Breast epithelium (tissue), 4 donors: ENCODE results near the gene TRIM27. TPM values are rescaled to one million over a fixed set of nuclear protein-coding genes. Genes with fewer than 3 reads are reported as not detected.
"Not testable (repeated sequence)": the region's sequence is repeated elsewhere in the genome, so short reads cannot be mapped to it uniquely, and the experiment has no call there.

ENCODE experiments used
- DNase-seq, 2 donors: peaks; one replicate each; pipeline ENCODE4 v3.0.0-alpha.2; 2019; ENCODE audit warnings: low spot score in 2 of 2
- H3K27ac ChIP-seq, 2 donors: fragments of 200-600 bp; sonication (generic) in 1 of 2; one replicate each; pipeline ENCODE4 v1.5.1; 2016 to 2019; ENCODE audit warnings: mild to moderate bottlenecking in 1 of 2
- H3K27me3 ChIP-seq, 2 donors: fragments of 200-600 bp; sonication (generic) in 1 of 2; one replicate each; pipeline versions ENCODE4 v1.5.1 to v1.6.0; 2017 to 2019; ENCODE audit warnings: control low read depth in 1 of 2, mild to moderate bottlenecking in 1 of 2
- H3K36me3 ChIP-seq: fragments of 200-600 bp; one replicate; pipeline ENCODE4 v1.5.1; 2019
- H3K4me1 ChIP-seq, 2 donors: fragments of 200-600 bp; sonication (generic); one replicate each; pipeline ENCODE4 v1.5.1; 2016 to 2019; ENCODE audit warnings: control low read depth in 1 of 2
- H3K4me3 ChIP-seq, 3 donors: fragments of 200-600 bp; sonication (generic); 1 replicate in 2 of 3; 2 replicates in 1 of 3; pipeline ENCODE4 v1.5.1; 2016 to 2019; ENCODE audit warnings: mild to moderate bottlenecking in 3 of 3, moderate library complexity in 2 of 3
- H3K9me3 ChIP-seq, 2 donors: fragments of 200-600 bp; sonication (generic) in 1 of 2; one replicate each; pipeline ENCODE4 v1.5.1; 2016 to 2019; ENCODE audit warnings: control low read depth in 1 of 2
- CTCF ChIP-seq, 3 donors: fragments of 450-650 bp; IDR thresholded peaks; one replicate each; pipeline ENCODE4 v1.5.1; 2016 to 2017; ENCODE audit warnings: antibody characterized with exemption in 3 of 3, mild to moderate bottlenecking in 3 of 3, moderate library complexity in 3 of 3
- POLR2A ChIP-seq: fragments of 450-650 bp; IDR thresholded peaks from one replicate; pipeline ENCODE4 v1.6.1; 2016; ENCODE audit warnings: antibody characterized with exemption, mild to moderate bottlenecking, moderate library complexity
- POLR2AphosphoS5 ChIP-seq, 3 donors: sonication (generic); formaldehyde crosslinking; IDR thresholded peaks; one replicate each; pipeline ENCODE4 v1.6.1; 2017; ENCODE audit warnings: antibody characterized with exemption in 3 of 3
- intact Hi-C: fragments of 100-400 bp; cut with DNase I; formaldehyde crosslinking; loops from one replicate; pipeline ENCODE4 v1.15.1; 2023; ENCODE audit warnings: low total_unique reads
- total RNA-seq, 3 donors: library from RNA; depleted of rRNA; stranded (reverse); fragments of >200 nt; gene quantifications; one replicate each; pipeline ENCODE4 v1.1.0, GENCODE V29; 2016

TRIM27 gene
- total RNA-seq: 100 to 1,000 TPM in 1 of 3 donors, 10 to 100 TPM in 2; 38.7 to 106 (median 80.3) TPM

DNA sequence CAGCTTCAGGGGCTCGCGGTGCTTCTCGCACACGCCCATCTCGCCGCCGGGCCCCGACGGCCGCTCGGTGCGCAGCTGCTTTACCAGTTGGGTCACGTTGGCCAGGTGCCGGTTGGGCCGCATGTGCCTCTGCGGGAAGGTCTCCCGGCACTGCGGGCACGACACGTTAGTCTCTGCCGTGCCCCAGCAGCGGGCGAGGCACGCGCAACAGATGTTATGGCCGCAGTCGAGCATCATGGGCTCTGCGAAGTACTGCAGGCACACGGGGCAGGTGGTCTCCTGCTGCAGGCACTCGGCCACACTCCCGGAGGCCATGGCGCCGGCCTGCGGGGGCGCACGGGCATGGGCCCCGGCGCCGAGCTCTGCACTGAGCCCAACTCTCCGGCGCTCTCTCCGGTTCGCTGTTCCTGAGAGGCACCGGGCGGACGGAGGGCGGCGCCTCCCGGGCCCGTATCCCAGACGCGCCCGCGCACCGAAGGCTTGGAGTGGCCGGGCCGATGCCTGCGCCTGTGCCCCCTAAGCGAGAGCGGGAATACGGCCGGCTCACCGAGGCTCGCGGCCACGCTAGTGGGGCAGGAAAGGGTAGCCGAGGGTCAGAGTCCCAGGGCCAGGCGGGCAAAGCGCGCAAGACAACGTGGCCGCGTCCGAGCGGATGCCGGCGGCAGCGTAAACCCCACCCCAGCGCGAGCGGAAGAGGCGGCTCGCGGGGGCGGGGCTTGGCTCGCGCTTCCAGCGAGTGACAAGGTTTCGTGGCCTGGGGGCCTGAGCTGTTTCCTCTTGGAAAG lies at the start of gene TRIM27:
TSS of gene TRIM27 (minus strand) at position 668 of the 785 bp plus-strand sequence. CDS start at position 315, 353 bp downstream.
- Histone ChIP-seq H3K36me3 (no peaks in the 10 kb centered on the region), H3K27me3 (no peaks in the 10 kb centered on the region), H3K4me1 (no peaks in the 10 kb centered on the region), H3K4me3 (peak within 1 kb of the TSS; percentile 78 to 97 (median 96)), H3K9me3 (no peaks in the 10 kb centered on the region), H3K27ac (peak within 1 kb of the TSS; percentile 92 to 95)
- peak; percentile 81 to 95 for DNase-seq
- intact Hi-C loops: loop anchor here (10.0 kb wide), 1 partner anchor 671 kb away; no protein-coding TSS in a partner anchor
- TF ChIP-seq POLR2A (peak; percentile 87), CTCF (IDR thresholded peaks at IDR 0.05) (peak in 1 of 3 donors; percentile 12), POLR2AphosphoS5 (IDR thresholded peaks at IDR 0.05) (peak; percentile 86 to 95 (median 93))

GRCh38 chr6:28970056-28970455 lies 46.3 kb upstream of the TRIM27 start:
- intact Hi-C loops, H3K27me3 ChIP-seq, H3K27ac ChIP-seq, H3K9me3 ChIP-seq, H3K36me3 ChIP-seq, H3K4me1 ChIP-seq, H3K4me3 ChIP-seq, DNase-seq: not testable (repeated sequence)

GRCh38 chr6:28969129-28969528 lies 45.3 kb upstream of the TRIM27 start:
- no peak for DNase-seq
- TF ChIP-seq CTCF (IDR thresholded peaks at IDR 0.05) (no peak), POLR2A (no peak), POLR2AphosphoS5 (IDR thresholded peaks at IDR 0.05) (no peak)
- Histone ChIP-seq H3K27me3 (no peaks in the 10 kb centered on the region), H3K27ac (no peak overlapping the region), H3K36me3 (no peaks in the 10 kb centered on the region), H3K4me3 (no peak overlapping the region), H3K4me1 (no peaks in the 10 kb centered on the region), H3K9me3 (no peaks in the 10 kb centered on the region)
- intact Hi-C loops: no loop called here

GRCh38 chr6:28968476-28968875 lies 44.7 kb upstream of the TRIM27 start:
- intact Hi-C loops: no loop called here
- no peaks in the 10 kb centered on the region for H3K4me1 ChIP-seq
- no peaks in the 10 kb centered on the region for H3K27me3 ChIP-seq
- no peak overlapping the region for H3K4me3 ChIP-seq
- no peak for DNase-seq
- H3K9me3 ChIP-seq: no peaks in the 10 kb centered on the region
- no peak for TF ChIP-seq POLR2A
- no peak for TF ChIP-seq POLR2AphosphoS5 (IDR thresholded peaks at IDR 0.05)
- no peak for TF ChIP-seq CTCF (IDR thresholded peaks at IDR 0.05)
- no peak overlapping the region for H3K27ac ChIP-seq
- no peaks in the 10 kb centered on the region for H3K36me3 ChIP-seq

DNA sequence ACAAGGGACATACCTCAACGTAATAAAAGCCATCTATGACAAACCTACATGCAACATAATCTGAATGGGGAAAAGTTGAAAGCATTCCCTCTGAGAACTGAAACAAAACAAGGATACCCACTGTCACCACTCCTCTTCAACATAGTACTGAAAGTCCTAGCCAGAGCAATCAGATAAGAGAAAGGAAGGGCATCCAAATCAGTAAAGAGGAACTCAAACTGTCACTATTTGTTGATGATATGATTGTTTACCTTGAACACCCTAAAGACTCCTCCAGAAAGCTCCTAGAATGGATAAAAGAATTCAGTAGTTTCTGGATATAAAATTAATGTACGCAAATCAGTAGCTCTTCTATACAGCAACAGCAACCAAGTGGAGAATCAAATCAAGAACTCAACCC lies 41.9 kb upstream of the TRIM27 start:
- Histone ChIP-seq H3K4me3 (no peak overlapping the region), H3K4me1 (no peaks in the 10 kb centered on the region), H3K27me3 (no peaks in the 10 kb centered on the region), H3K36me3 (no peaks in the 10 kb centered on the region), H3K27ac (no peak overlapping the region), H3K9me3 (no peaks in the 10 kb centered on the region)
- no peak for TF ChIP-seq CTCF (IDR thresholded peaks at IDR 0.05)
- TF ChIP-seq POLR2A: no peak
- no peak for TF ChIP-seq POLR2AphosphoS5 (IDR thresholded peaks at IDR 0.05)
- DNase-seq: no peak
- intact Hi-C loops: no loop called here
